ENCODE measurements around the gene PRKCZ.

DNA sequence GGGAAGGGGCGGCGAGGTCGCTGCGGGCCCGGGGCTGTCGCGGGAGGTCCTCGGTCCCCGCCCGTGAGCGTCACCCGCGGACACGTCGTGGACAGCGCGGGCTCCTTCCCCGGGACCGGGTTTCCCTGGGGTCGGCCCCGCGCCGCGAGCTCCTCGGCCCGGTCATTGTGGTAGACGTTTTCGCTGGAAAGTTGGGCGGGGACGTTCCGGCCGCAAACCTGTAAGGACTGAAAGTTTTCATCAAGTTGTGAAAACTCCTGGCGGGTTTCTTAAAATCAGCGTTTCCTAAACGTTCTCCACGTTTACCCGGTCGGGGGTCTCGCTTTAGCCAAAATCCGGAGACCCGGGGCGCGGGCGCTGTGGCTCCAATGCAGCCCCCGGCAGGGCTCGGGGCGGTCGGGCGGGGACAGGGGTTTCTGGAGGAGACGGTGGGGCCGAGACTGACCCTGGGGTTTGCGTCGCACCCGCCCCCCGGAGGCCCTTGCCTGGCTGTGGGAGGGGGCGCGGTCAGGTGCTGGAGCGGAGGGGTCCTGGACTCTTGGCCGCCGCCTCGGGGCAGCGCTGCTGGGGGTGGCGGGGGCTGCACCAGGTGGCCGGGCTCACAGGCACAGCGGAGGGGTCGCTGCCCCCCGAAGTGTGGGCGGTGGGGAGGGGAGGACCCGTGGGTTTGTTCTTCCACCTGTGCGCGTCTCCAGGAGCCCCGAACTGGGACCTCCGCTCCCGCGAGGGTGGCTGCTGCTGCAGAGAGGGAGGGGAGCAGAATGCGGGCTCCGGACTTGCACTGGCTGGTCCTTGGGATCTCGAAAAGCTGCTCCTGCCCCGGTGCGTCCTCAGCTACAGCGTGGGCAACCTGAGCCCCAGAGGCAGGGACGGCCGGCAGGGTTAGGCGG, 827 bp downstream of the PRKCZ start:
- TF ChIP-seq, protein P1, sequence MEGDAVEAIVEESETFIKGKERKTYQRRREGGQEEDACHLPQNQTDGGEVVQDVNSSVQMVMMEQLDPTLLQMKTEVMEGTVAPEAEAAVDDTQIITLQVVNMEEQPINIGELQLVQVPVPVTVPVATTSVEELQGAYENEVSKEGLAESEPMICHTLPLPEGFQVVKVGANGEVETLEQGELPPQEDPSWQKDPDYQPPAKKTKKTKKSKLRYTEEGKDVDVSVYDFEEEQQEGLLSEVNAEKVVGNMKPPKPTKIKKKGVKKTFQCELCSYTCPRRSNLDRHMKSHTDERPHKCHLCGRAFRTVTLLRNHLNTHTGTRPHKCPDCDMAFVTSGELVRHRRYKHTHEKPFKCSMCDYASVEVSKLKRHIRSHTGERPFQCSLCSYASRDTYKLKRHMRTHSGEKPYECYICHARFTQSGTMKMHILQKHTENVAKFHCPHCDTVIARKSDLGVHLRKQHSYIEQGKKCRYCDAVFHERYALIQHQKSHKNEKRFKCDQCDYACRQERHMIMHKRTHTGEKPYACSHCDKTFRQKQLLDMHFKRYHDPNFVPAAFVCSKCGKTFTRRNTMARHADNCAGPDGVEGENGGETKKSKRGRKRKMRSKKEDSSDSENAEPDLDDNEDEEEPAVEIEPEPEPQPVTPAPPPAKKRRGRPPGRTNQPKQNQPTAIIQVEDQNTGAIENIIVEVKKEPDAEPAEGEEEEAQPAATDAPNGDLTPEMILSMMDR (IDR thresholded peaks at IDR 0.05 in 2 of 3, conservative IDR thresholded peaks at IDR 0.05 in 1 of 3; ENCODE audit: insufficient read depth in 2 of 3, low read depth in 1 of 3, low read length in 3 of 3) = no peak
- no peak for TF ChIP-seq CCAR2 (IDR thresholded peaks at IDR 0.05; ENCODE audit: low read depth, low read length)
- no peak for TF ChIP-seq KDM1A (IDR thresholded peaks at IDR 0.05)
- TF ChIP-seq CBX2 (IDR thresholded peaks at IDR 0.05; ENCODE audit: insufficient read depth, low read length, poor library complexity, severe bottlenecking) = no peak
- TF ChIP-seq NONO (IDR thresholded peaks at IDR 0.05; ENCODE audit: low read depth in 2 of 2, low read length in 1 of 2) = no peak
